GM18870 (cell line): ENCODE measurements around the gene MCOLN1.

Experiments
- ATAC-seq: cut with Tn5 transposase; IDR thresholded peaks from one replicate; pipeline ENCODE4 v1.9.1; 2021; ENCODE audit warnings: moderate library complexity; ENCODE audit not compliant: unreplicated experiment

MCOLN1 gene

GRCh38 chr19:7500811-7501450 is 21.5 kb upstream of the MCOLN1 start:
- ATAC-seq, result no peak

- ATAC-seq, result no peak
Observed at GRCh38 chr19:7502552-7502951, 19.9 kb upstream of the MCOLN1 start.

GRCh38 chr19:7504684-7505083 is 17.7 kb upstream of the MCOLN1 start:
- no peak for ATAC-seq

GRCh38 chr19:7505288-7505681 is 17.1 kb upstream of the MCOLN1 start:
- no peak for ATAC-seq

GRCh38 chr19:7505682-7506384 is 16.6 kb upstream of the MCOLN1 start:
- ATAC-seq, result no peak

- no peak for ATAC-seq
Observed at GRCh38 chr19:7506385-7507328, 15.8 kb upstream of the MCOLN1 start.

- no peak for ATAC-seq
Observed at GRCh38 chr19:7507884-7508283, 14.5 kb upstream of the MCOLN1 start.

- ATAC-seq, result no peak
Observed at GRCh38 chr19:7509625-7510024, 12.8 kb upstream of the MCOLN1 start.

- ATAC-seq, result no peak
Observed at GRCh38 chr19:7512400-7512851, 10.0 kb upstream of the MCOLN1 start.

- ATAC-seq, result no peak
Observed at GRCh38 chr19:7513809-7514642, 8.4 kb upstream of the MCOLN1 start.

GRCh38 chr19:7515110-7515644 is 7.2 kb upstream of the MCOLN1 start:
- ATAC-seq, result no peak

GRCh38 chr19:7515645-7516151 is 6.7 kb upstream of the MCOLN1 start, which contains the start of gene ZNF358:
Gene ZNF358 (plus strand): TSS chr19:7516103. CDS start chr19:7519243, 3,140 bp downstream.
- no peak for ATAC-seq

GRCh38 chr19:7516333-7516732 is 6.1 kb upstream of the MCOLN1 start:
- ATAC-seq, result no peak

GRCh38 chr19:7516878-7517277 is 5.5 kb upstream of the MCOLN1 start:
- no peak for ATAC-seq

- ATAC-seq, result no peak
Observed at GRCh38 chr19:7519361-7520130, 2.9 kb upstream of the MCOLN1 start.

GRCh38 chr19:7520131-7521051 is 2.0 kb upstream of the MCOLN1 start:
- ATAC-seq, result no peak

GRCh38 chr19:7521551-7522071 is 813 bp upstream of the MCOLN1 start:
- ATAC-seq, result no peak
